Ovary (tissue), 3 donors: ENCODE measurements around the gene PPIL6.

Source experiments
- EP300 ChIP-seq: sonication (generic); formaldehyde crosslinking; IDR thresholded peaks from one replicate; pipeline ENCODE4 v1.6.1; 2017; ENCODE audit warnings: antibody characterized with exemption
- TF ChIP-seq, protein P1 (sequence below), 3 donors: fragments of 450-650 bp in 2 of 3; fragments of 200-600 bp in 1 of 3; IDR thresholded peaks; one replicate each; pipeline versions ENCODE4 v1.5.1 to v1.8.0; 2016 to 2022; ENCODE audit warnings: antibody characterized with exemption in 3 of 3, mild to moderate bottlenecking in 1 of 3
- donor health status: DM: no; HTN: no; CAD: no.

GRCh38 chr6:109363753-109364152 is 76.7 kb downstream of the PPIL6 start:
- TF ChIP-seq, protein P1, sequence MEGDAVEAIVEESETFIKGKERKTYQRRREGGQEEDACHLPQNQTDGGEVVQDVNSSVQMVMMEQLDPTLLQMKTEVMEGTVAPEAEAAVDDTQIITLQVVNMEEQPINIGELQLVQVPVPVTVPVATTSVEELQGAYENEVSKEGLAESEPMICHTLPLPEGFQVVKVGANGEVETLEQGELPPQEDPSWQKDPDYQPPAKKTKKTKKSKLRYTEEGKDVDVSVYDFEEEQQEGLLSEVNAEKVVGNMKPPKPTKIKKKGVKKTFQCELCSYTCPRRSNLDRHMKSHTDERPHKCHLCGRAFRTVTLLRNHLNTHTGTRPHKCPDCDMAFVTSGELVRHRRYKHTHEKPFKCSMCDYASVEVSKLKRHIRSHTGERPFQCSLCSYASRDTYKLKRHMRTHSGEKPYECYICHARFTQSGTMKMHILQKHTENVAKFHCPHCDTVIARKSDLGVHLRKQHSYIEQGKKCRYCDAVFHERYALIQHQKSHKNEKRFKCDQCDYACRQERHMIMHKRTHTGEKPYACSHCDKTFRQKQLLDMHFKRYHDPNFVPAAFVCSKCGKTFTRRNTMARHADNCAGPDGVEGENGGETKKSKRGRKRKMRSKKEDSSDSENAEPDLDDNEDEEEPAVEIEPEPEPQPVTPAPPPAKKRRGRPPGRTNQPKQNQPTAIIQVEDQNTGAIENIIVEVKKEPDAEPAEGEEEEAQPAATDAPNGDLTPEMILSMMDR (IDR thresholded peaks at IDR 0.05): no peak
- TF ChIP-seq EP300: no peak
